ENCODE measurements around the gene COL19A1.

The COL19A1 gene

DNA sequence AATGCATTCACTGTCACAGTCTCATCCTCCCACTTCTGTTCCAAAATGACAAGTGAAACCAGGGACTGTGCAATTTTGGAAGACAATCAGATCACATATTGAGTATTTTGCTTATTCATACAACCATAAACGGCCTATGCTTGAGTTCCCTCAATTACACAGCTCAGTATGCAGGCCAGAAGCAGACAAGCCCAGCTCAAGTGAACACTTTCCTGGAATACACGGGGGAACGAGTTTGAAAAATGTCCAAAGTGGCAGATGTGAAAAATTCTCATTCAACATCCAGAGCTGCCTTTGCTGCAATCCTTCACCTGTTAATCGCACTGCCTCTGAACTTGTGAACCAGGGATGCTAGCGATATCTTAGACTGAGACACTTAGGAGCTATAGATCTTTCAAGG is 246.4 kb downstream of the COL19A1 start:
- no peak overlapping the region for H3K27ac ChIP-seq (ENCODE audit: low read depth, low read length)
- TF ChIP-seq CTCF (IDR thresholded peaks at IDR 0.05; ENCODE audit: insufficient read depth, low read length, poor library complexity, severe bottlenecking), result no peak
- no peak for TF ChIP-seq EZH2phosphoT487 (conservative IDR thresholded peaks at IDR 0.05; ENCODE audit: low read length)
- H3K27me3 ChIP-seq (ENCODE audit: low read length), result no peaks in the 10 kb centered on the region
- H3K9me2 ChIP-seq (replicated peaks; ENCODE audit: insufficient read depth, low read length), result no peaks in the 10 kb centered on the region
- no peaks in the 10 kb centered on the region for H3K79me2 ChIP-seq (ENCODE audit: insufficient read depth, low read length)
- H3K4me2 ChIP-seq (ENCODE audit: low read depth, low read length, poor library complexity, severe bottlenecking), result no peak overlapping the region
- no peaks in the 10 kb centered on the region for H3K36me3 ChIP-seq (ENCODE audit: low read length)
- no peak overlapping the region for H3K9ac ChIP-seq (ENCODE audit: low read length)
- H2AFZ ChIP-seq (ENCODE audit: low read depth, low read length, severe bottlenecking), result no peak overlapping the region
- no peaks in the 10 kb centered on the region for H3K9me3 ChIP-seq (ENCODE audit: insufficient read depth, low read length)
- H3K4me3 ChIP-seq (ENCODE audit: insufficient read depth, low read length, poor library complexity, severe bottlenecking), result no peak overlapping the region
- no peaks in the 10 kb centered on the region for H3F3A ChIP-seq (ENCODE audit: insufficient read depth)
- no peaks in the 10 kb centered on the region for H4K20me1 ChIP-seq (ENCODE audit: low read depth, low read length)

- Histone ChIP-seq H3K9me3 (ENCODE audit: insufficient read depth, low read length) (no peaks in the 10 kb centered on the region), H3K27me3 (ENCODE audit: low read length) (no peaks in the 10 kb centered on the region), H3K36me3 (ENCODE audit: low read length) (no peaks in the 10 kb centered on the region), H3F3A (ENCODE audit: insufficient read depth) (no peaks in the 10 kb centered on the region), H3K79me2 (ENCODE audit: insufficient read depth, low read length) (no peaks in the 10 kb centered on the region), H2AFZ (ENCODE audit: low read depth, low read length, severe bottlenecking) (no peak overlapping the region), H3K9me2 (replicated peaks; ENCODE audit: insufficient read depth, low read length) (no peaks in the 10 kb centered on the region), H3K27ac (ENCODE audit: low read depth, low read length) (no peak overlapping the region), H3K4me3 (ENCODE audit: insufficient read depth, low read length, poor library complexity, severe bottlenecking) (no peak overlapping the region), H3K4me2 (ENCODE audit: low read depth, low read length, poor library complexity, severe bottlenecking) (no peak overlapping the region), H4K20me1 (ENCODE audit: low read depth, low read length) (no peaks in the 10 kb centered on the region), H3K9ac (ENCODE audit: low read length) (no peak overlapping the region)
- TF ChIP-seq CTCF (IDR thresholded peaks at IDR 0.05; ENCODE audit: insufficient read depth, low read length, poor library complexity, severe bottlenecking) (no peak), EZH2phosphoT487 (conservative IDR thresholded peaks at IDR 0.05; ENCODE audit: low read length) (no peak)
Observed at GRCh38 chr6:70113171-70113570, 246.8 kb downstream of the COL19A1 start.

DNA sequence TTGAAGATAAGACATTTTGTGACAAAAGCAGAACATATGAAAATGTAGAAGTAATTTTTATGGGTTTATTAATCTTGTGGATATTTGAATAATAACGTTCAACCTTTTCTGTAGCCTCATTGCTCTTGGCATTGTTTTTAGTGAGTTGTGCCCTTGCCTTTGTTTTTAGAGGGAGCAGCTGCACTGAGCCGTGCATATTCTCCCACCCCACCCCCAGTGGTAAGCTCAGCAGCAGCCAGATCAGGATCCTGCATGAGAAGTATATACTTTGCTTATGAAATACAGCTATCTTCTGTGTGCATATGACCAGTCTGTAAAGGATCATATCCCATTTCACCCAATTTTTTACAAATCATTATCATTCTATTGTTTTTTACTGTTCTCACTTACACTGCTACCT is 252.3 kb downstream of the COL19A1 start:
- no peaks in the 10 kb centered on the region for H3K36me3 ChIP-seq (ENCODE audit: low read length)
- no peaks in the 10 kb centered on the region for H4K20me1 ChIP-seq (ENCODE audit: low read depth, low read length)
- H3K9me2 ChIP-seq (replicated peaks; ENCODE audit: insufficient read depth, low read length), result no peaks in the 10 kb centered on the region
- no peak overlapping the region for H3K9ac ChIP-seq (ENCODE audit: low read length)
- H3K27me3 ChIP-seq (ENCODE audit: low read length), result no peaks in the 10 kb centered on the region
- H3K27ac ChIP-seq (ENCODE audit: low read depth, low read length), result no peak overlapping the region
- H3K4me3 ChIP-seq (ENCODE audit: insufficient read depth, low read length, poor library complexity, severe bottlenecking), result no peak overlapping the region
- no peak overlapping the region for H3K4me2 ChIP-seq (ENCODE audit: low read depth, low read length, poor library complexity, severe bottlenecking)
- no peaks in the 10 kb centered on the region for H3F3A ChIP-seq (ENCODE audit: insufficient read depth)
- H2AFZ ChIP-seq (ENCODE audit: low read depth, low read length, severe bottlenecking), result no peak overlapping the region
- H3K9me3 ChIP-seq (ENCODE audit: insufficient read depth, low read length), result no peaks in the 10 kb centered on the region
- H3K79me2 ChIP-seq (ENCODE audit: insufficient read depth, low read length), result no peaks in the 10 kb centered on the region
- TF ChIP-seq EZH2phosphoT487 (conservative IDR thresholded peaks at IDR 0.05; ENCODE audit: low read length), result no peak

GRCh38 chr6:70119218-70119835 is 253.0 kb downstream of the COL19A1 start:
- Histone ChIP-seq H3K27ac (ENCODE audit: low read depth, low read length) (no peak overlapping the region), H3K27me3 (ENCODE audit: low read length) (no peaks in the 10 kb centered on the region), H3K4me3 (ENCODE audit: insufficient read depth, low read length, poor library complexity, severe bottlenecking) (no peak overlapping the region), H3K79me2 (ENCODE audit: insufficient read depth, low read length) (no peaks in the 10 kb centered on the region), H3K9me3 (ENCODE audit: insufficient read depth, low read length) (no peaks in the 10 kb centered on the region), H3K9ac (ENCODE audit: low read length) (no peak overlapping the region), H3K36me3 (ENCODE audit: low read length) (no peaks in the 10 kb centered on the region), H2AFZ (ENCODE audit: low read depth, low read length, severe bottlenecking) (no peak overlapping the region), H3F3A (ENCODE audit: insufficient read depth) (no peaks in the 10 kb centered on the region), H3K4me2 (ENCODE audit: low read depth, low read length, poor library complexity, severe bottlenecking) (no peak overlapping the region), H4K20me1 (ENCODE audit: low read depth, low read length) (no peaks in the 10 kb centered on the region), H3K9me2 (replicated peaks; ENCODE audit: insufficient read depth, low read length) (no peaks in the 10 kb centered on the region)
- TF ChIP-seq CTCF (IDR thresholded peaks at IDR 0.05; ENCODE audit: insufficient read depth, low read length, poor library complexity, severe bottlenecking) (no peak), EZH2phosphoT487 (conservative IDR thresholded peaks at IDR 0.05; ENCODE audit: low read length) (no peak)

Measured in SU-DHL-6 (cell line).